ENCODE results near the gene DUXA. TPM values are rescaled to one million over a fixed set of nuclear protein-coding genes. Genes with fewer than 3 reads are reported as not detected.

Gene DUXA
- total and polyA plus RNA-seq, 10 of the 15 experiments (the other 5 are each of a cell fraction or from before 2014, with no cell fraction given) = not detected

GRCh38 chr19:57167385-57167784, at the start of gene DUXA (continued):
- TF ChIP-seq CEBPB (IDR thresholded peaks at IDR 0.05; ENCODE audit: borderline replicate concordance in 1 of 2, low read depth in 2 of 2, low read length in 2 of 2) = no peak
- no peak for TF ChIP-seq MEF2A (IDR thresholded peaks at IDR 0.05; ENCODE audit: insufficient read depth, low read depth, low read length)
- no peak for TF ChIP-seq JUND (IDR thresholded peaks at IDR 0.05; ENCODE audit: low read depth, low read length)
- TF ChIP-seq POLR2A (IDR thresholded peaks at IDR 0.05; ENCODE audit: low read depth, low read length) = no peak
- TF ChIP-seq KLF5 (IDR thresholded peaks at IDR 0.05; ENCODE audit: partially characterized antibody) = no peak
- TF ChIP-seq, protein P1, sequence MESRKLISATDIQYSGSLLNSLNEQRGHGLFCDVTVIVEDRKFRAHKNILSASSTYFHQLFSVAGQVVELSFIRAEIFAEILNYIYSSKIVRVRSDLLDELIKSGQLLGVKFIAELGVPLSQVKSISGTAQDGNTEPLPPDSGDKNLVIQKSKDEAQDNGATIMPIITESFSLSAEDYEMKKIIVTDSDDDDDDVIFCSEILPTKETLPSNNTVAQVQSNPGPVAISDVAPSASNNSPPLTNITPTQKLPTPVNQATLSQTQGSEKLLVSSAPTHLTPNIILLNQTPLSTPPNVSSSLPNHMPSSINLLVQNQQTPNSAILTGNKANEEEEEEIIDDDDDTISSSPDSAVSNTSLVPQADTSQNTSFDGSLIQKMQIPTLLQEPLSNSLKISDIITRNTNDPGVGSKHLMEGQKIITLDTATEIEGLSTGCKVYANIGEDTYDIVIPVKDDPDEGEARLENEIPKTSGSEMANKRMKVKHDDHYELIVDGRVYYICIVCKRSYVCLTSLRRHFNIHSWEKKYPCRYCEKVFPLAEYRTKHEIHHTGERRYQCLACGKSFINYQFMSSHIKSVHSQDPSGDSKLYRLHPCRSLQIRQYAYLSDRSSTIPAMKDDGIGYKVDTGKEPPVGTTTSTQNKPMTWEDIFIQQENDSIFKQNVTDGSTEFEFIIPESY (IDR thresholded peaks at IDR 0.05) = no peak
- TF ChIP-seq NFIC (IDR thresholded peaks at IDR 0.05; ENCODE audit: low read depth, low read length) = no peak

GRCh38 chr19:57212109-57212508, 44.8 kb upstream of the DUXA start:
- WGBS (ENCODE audit: insufficient coverage, insufficient replicate concordance, low lambda C conversion rate, missing lambda C conversion rate) = 95% methylated on average over 7 of the region's 7 CpGs
- peaks cover 3 to 33% of the 10 kb centered on the region in 2 experiments for H3K36me3 ChIP-seq (ENCODE audit: control insufficient read depth in 2 of 2, insufficient read depth in 2 of 2, low read length in 1 of 2)
- H3K79me2 ChIP-seq (ENCODE audit: control insufficient read depth, insufficient read depth, low read length) = no peaks in the 10 kb centered on the region; the same call in 1 of the 2 replicates
- no peak overlapping the region for H3K27ac ChIP-seq (ENCODE audit: control insufficient read depth, insufficient read depth)
- H3K4me2 ChIP-seq (ENCODE audit: control insufficient read depth, insufficient read depth) = no peak overlapping the region
- H3K9me3 ChIP-seq (replicated peaks; ENCODE audit: control insufficient read depth, insufficient read depth, low read length) = no peaks in the 10 kb centered on the region; the same call in 2 of the 3 replicates
- FAIRE-seq (no peak), ATAC-seq (no peak), DNase-seq (ENCODE audit: low read depth, low spot score) (no peak)
- ChIA-PET CTCF (no interaction called here), RAD21 (ENCODE audit: unreplicated experiment) (no interaction called here), SMC1A (ENCODE audit: uncharacterized antibody, unreplicated experiment) (no interaction called here), POLR2A (no interaction called here)
- H4K20me1 ChIP-seq (ENCODE audit: control insufficient read depth, insufficient read depth) = no peaks in the 10 kb centered on the region
- intact Hi-C loops (cut with micrococcal nuclease; ENCODE audit: unreplicated experiment) (no loop called here), in situ Hi-C loops (cut with MboI) (no loop called here)
- no peaks in the 10 kb centered on the region for H3K4me1 ChIP-seq (ENCODE audit: control insufficient read depth, insufficient read depth, low read length)
- H3K4me3 ChIP-seq = no peak overlapping the region
- H3K9ac ChIP-seq (ENCODE audit: control insufficient read depth, insufficient read depth, low read length) = no peak overlapping the region
- H2AFZ ChIP-seq (ENCODE audit: control insufficient read depth, low read depth, low read length) = no peak overlapping the region
- no peaks in the 10 kb centered on the region for H3K27me3 ChIP-seq (replicated peaks in 1 of 2; ENCODE audit: control insufficient read depth in 2 of 2, insufficient read depth in 2 of 2, low read length in 1 of 2)
- BruUV-seq (replicated peaks) = no TSS peak
- no peak for TF ChIP-seq BCLAF1 (IDR thresholded peaks at IDR 0.05)
- no peak for TF ChIP-seq MYB (IDR thresholded peaks at IDR 0.05; ENCODE audit: borderline replicate concordance, low read depth, low read length)
- no peak for TF ChIP-seq TARDBP (IDR thresholded peaks at IDR 0.05; ENCODE audit: borderline replicate concordance)
- no peak for TF ChIP-seq RBBP5 (conservative IDR thresholded peaks at IDR 0.05)

All from GM12878 (cell line).